Gastroesophageal sphincter (tissue), 4 donors: ENCODE results near the gene PRKAG2. TPM values are rescaled to one million over a fixed set of nuclear protein-coding genes. Genes with fewer than 3 reads are reported as not detected.

Experiments
- ATAC-seq: fragments of 150-250 bp; one replicate; pipeline ENCODE4 v1.9.1; 2016; ENCODE audit warnings: mild to moderate bottlenecking, moderate library complexity
- H3K27ac ChIP-seq, 4 donors: fragments of 200-600 bp; sonication (generic) in 3 of 4; 1 replicate in 3 of 4; 2 replicates in 1 of 4; pipeline ENCODE4 v1.5.1; 2016 to 2019
- H3K27me3 ChIP-seq: fragments of 200-600 bp; sonication (generic); one replicate; pipeline ENCODE4 v1.5.1; 2019
- H3K36me3 ChIP-seq, 2 donors: fragments of 200-600 bp; sonication (generic); one replicate each; pipeline ENCODE4 v1.5.1; 2019; ENCODE audit warnings: control low read depth in 1 of 2
- H3K4me1 ChIP-seq, 3 donors: fragments of 200-600 bp; sonication (generic); 1 replicate in 2 of 3; 2 replicates in 1 of 3; pipeline ENCODE4 v1.5.1; 2016 to 2019; ENCODE audit warnings: control low read depth in 2 of 3
- H3K4me3 ChIP-seq, 2 donors: fragments of 200-600 bp; sonication (generic); one replicate each; pipeline ENCODE4 v1.5.1; 2019; ENCODE audit warnings: mild to moderate bottlenecking in 1 of 2, moderate library complexity in 1 of 2
- H3K9me3 ChIP-seq, 3 donors: fragments of 200-600 bp; sonication (generic); one replicate each; pipeline ENCODE4 v1.5.1; 2017 to 2019; ENCODE audit warnings: control low read depth in 2 of 3
- EP300 ChIP-seq: sonication (generic); formaldehyde crosslinking; IDR thresholded peaks from one replicate; pipeline ENCODE4 v1.6.1; 2017; ENCODE audit warnings: antibody characterized with exemption, mild to moderate bottlenecking
- POLR2A ChIP-seq, 2 donors: fragments of 450-650 bp; IDR thresholded peaks; one replicate each; pipeline ENCODE4 v1.6.1; 2017; ENCODE audit warnings: antibody characterized with exemption in 2 of 2, mild to moderate bottlenecking in 2 of 2, moderate library complexity in 1 of 2
- POLR2AphosphoS5 ChIP-seq: sonication (generic); formaldehyde crosslinking; IDR thresholded peaks from one replicate; pipeline ENCODE4 v1.6.1; 2017; ENCODE audit warnings: antibody characterized with exemption
- WGBS, 2 donors: methylation state at CpG; one replicate each; pipeline ENCODE4 v1.1.5; 2018; ENCODE audit warnings: low coverage in 1 of 2; 5-methylcytosine and 5-hydroxymethylcytosine counted together
- total RNA-seq, 4 donors: library from RNA; depleted of rRNA; stranded (reverse); fragments of >200 nt; gene quantifications; one replicate each; pipeline ENCODE4 v1.1.0, GENCODE V29; 2016
- TF ChIP-seq, protein P1 (sequence below), 4 experiments: fragments of 200-600 bp in 2 of 4; fragments of 450-650 bp in 2 of 4; sonication (generic) in 1 of 4; IDR thresholded peaks; one replicate each; pipeline ENCODE4 v1.5.1; 2017 to 2019; ENCODE audit warnings: antibody characterized with exemption in 4 of 4, mild to moderate bottlenecking in 2 of 4, moderate library complexity in 2 of 4

Gene PRKAG2
- total RNA-seq, 4 donors from 2014 or later = 48.9 to 89.0 (median 75.7) TPM

DNA sequence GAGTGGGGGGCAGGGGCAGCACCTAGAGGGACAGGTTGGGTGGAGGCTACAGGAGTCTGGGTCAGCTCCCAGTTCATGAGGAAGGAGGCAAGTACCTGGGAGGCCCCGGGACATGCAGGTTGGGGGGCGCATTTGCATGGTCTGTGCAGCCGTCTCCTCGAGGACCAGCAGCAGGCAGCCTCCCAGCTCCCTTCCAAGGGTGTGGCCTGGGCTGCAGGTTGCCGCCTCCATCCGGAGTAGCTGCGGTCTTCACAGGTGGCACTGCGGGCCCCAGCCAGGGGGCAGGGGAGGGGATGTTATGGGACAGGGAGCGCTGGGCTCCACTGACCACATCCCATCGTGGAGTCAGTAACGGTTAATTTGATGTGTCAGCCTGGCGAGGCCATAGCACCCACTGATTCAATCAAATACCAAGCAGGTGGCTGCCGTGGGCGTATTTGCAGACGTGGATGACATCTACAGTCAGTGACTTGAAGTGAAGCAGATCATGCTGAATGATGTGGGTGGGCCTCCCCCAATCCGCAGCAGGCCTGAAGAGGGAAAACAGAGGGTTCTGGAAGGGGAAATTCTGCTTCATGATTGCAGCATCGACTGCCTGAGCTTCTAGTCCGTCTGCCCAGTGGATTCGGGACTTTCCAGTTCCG, 81.6 kb downstream of the PRKAG2 start:
- H3K27me3 ChIP-seq = no peaks in the 10 kb centered on the region
- H3K36me3 ChIP-seq = no peaks in the 10 kb centered on the region
- H3K4me1 ChIP-seq = peaks cover 0 to 40% (median 14%) of the 10 kb centered on the region in 3 donors
- H3K4me3 ChIP-seq = no peak overlapping the region
- no peak for ATAC-seq
- H3K9me3 ChIP-seq = no peaks in the 10 kb centered on the region
- 71% methylated on average over 8 of the region's 20 CpGs; no CpG with 5 or more reads in 1 of the 2 donors for WGBS, 2 donors
- H3K27ac ChIP-seq = peak overlapping the region in 1 of 4 donors; percentile 25
- TF ChIP-seq POLR2A (IDR thresholded peaks at IDR 0.05) = no peak
- no peak for TF ChIP-seq EP300
- no peak for TF ChIP-seq POLR2AphosphoS5
- TF ChIP-seq, protein P1, sequence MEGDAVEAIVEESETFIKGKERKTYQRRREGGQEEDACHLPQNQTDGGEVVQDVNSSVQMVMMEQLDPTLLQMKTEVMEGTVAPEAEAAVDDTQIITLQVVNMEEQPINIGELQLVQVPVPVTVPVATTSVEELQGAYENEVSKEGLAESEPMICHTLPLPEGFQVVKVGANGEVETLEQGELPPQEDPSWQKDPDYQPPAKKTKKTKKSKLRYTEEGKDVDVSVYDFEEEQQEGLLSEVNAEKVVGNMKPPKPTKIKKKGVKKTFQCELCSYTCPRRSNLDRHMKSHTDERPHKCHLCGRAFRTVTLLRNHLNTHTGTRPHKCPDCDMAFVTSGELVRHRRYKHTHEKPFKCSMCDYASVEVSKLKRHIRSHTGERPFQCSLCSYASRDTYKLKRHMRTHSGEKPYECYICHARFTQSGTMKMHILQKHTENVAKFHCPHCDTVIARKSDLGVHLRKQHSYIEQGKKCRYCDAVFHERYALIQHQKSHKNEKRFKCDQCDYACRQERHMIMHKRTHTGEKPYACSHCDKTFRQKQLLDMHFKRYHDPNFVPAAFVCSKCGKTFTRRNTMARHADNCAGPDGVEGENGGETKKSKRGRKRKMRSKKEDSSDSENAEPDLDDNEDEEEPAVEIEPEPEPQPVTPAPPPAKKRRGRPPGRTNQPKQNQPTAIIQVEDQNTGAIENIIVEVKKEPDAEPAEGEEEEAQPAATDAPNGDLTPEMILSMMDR (IDR thresholded peaks at IDR 0.05) = no peak

DNA sequence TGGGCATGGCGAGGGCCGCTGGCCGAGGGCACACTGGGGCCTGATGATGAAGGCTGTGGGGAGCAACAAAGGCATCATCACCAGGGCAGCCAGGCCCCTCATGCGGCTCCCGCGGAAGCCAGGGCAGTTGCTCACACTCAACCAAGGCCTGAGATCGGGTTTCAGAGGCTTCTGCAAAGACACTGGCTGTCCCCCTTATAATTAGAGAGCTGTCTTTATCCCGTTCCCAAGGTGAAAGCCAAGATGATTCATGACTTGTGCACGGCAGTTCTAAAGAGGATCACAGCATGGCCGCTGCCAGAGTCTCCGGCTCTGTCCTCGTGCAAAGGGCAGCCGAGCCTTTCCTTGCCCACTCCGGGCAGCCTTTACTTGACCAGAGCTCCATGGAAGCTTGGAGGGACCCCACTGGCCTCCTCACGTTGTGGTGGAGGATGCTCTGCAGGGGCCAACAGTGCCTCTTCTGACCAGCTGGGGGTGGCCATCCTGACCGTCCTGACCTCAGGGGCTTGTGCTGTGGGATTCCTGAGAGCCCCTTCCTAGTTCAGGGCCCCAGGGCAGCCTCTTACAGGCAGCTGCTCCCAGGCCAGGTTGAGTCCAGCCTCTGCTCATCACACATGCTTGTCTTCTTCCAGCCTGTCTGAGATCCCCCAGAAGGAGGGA, 82.3 kb downstream of the PRKAG2 start:
- Histone ChIP-seq H3K36me3 (no peaks in the 10 kb centered on the region), H3K4me1 (peaks cover 0 to 40% (median 14%) of the 10 kb centered on the region in 3 donors), H3K27me3 (no peaks in the 10 kb centered on the region), H3K27ac (peak overlapping the region in 1 of 4 donors; percentile 25), H3K4me3 (no peak overlapping the region), H3K9me3 (no peaks in the 10 kb centered on the region)
- no peak for TF ChIP-seq EP300
- TF ChIP-seq, protein P1 (IDR thresholded peaks at IDR 0.05) = no peak
- no peak for TF ChIP-seq POLR2AphosphoS5
- no peak for TF ChIP-seq POLR2A (IDR thresholded peaks at IDR 0.05)
- no peak for ATAC-seq
- WGBS, 2 donors = no CpG with 5 or more reads among the region's 16 CpGs

DNA sequence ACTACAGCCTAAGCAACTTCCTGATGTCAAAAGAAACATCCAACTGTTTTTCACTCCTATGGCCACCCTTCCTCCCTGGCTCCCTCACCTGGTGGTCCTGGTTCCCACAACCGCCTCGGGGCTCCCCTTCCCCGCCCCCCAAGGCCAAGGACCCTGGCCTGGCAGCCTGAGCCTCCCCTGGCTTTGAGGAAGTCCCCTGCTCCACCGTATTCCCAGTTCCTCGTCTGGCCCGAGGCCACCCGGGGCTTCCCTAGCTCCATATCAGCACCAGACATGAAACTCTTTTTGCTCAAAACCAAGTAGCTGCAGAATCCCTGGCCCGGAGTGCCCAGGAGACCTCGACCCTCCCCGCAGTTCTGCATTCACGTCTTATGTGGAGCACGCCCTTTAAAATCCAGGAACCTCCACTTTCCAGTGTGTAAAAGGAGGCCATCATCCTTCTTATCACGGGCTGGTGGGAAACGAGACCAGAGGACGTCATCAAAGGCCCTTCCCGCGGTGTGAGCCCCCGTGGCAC, 82.9 kb downstream of the PRKAG2 start:
- ATAC-seq = no peak

DNA sequence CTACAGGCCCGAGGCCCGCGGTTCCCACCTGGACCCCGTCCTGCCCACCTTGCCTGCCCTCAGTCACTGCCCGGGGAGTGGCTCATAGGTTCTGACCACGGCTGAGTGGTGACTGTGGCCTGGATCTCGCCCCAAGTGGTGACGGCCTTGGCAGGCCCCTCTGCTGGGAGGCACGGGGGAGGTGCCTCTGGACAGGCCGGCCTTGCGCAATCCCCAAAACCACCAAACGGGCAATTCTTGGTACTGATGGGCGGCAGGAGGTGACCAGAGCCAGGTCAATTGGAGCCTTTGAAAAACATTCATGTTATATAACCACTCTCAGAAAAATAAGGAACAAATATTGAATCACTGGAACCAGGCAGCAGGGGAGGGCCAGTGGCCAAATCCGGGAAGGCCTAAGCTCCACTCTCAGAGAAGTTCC, 83.4 kb downstream of the PRKAG2 start:
- Histone ChIP-seq H3K27me3 (no peaks in the 10 kb centered on the region), H3K27ac (peak overlapping the region in 3 of 4 donors; percentile 25 to 61 (median 57)), H3K4me3 (no peak overlapping the region), H3K4me1 (peaks cover 0 to 40% (median 14%) of the 10 kb centered on the region in 3 donors), H3K36me3 (no peaks in the 10 kb centered on the region), H3K9me3 (no peaks in the 10 kb centered on the region)
- ATAC-seq = peak; percentile 51
- TF ChIP-seq POLR2AphosphoS5 = no peak
- TF ChIP-seq, protein P1 (IDR thresholded peaks at IDR 0.05) = no peak
- no peak for TF ChIP-seq POLR2A (IDR thresholded peaks at IDR 0.05)
- 60 to 83% methylated on average over 1 to 2 of the region's 14 CpGs for WGBS, 2 donors

More for the DNA sequence above, 82.9 kb downstream of the PRKAG2 start:
- H3K4me1 ChIP-seq = peaks cover 0 to 40% (median 14%) of the 10 kb centered on the region in 3 donors
- TF ChIP-seq EP300 (no peak), POLR2A (IDR thresholded peaks at IDR 0.05) (no peak), POLR2AphosphoS5 (no peak)
- TF ChIP-seq, protein P1 (IDR thresholded peaks at IDR 0.05) = no peak
- H3K4me3 ChIP-seq = no peak overlapping the region
- H3K27ac ChIP-seq = peak overlapping the region in 3 of 4 donors; percentile 25 to 57 (median 26)
- 80% methylated on average over 1 of the region's 18 CpGs; no CpG with 5 or more reads in 1 of the 2 donors for WGBS, 2 donors
- no peaks in the 10 kb centered on the region for H3K36me3 ChIP-seq
- H3K9me3 ChIP-seq = no peaks in the 10 kb centered on the region
- no peaks in the 10 kb centered on the region for H3K27me3 ChIP-seq
